IPS DF 4.7 (cell line): Measurements from ENCODE around the gene CTNNBIP1.

Experiments
- DNase-seq: peaks from one replicate; pipeline ENCODE4 v3.0.0-alpha.2; 2013; ENCODE audit warnings: low spot score; ENCODE audit errors: extremely low read depth

Gene CTNNBIP1

DNA sequence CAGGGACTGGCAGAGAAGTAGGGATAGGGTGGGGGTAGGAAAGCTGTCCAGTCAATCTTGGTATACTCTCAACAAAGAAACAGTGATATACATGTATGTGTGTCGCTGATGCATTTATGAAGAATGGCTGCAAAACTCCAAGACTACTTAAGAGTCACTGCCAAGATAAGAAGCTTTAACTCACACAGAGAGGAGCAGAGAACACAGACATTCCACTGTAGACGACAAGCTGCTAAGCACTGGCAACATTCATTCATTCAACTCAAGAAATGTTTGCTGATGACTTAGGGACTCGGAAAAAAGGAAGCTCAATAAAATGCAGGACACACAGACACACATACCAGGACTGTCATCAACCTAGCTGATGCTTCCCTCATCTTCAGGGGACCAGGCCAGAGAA lies 5.5 kb downstream of the CTNNBIP1 start:
- DNase-seq, result no peak

DNA sequence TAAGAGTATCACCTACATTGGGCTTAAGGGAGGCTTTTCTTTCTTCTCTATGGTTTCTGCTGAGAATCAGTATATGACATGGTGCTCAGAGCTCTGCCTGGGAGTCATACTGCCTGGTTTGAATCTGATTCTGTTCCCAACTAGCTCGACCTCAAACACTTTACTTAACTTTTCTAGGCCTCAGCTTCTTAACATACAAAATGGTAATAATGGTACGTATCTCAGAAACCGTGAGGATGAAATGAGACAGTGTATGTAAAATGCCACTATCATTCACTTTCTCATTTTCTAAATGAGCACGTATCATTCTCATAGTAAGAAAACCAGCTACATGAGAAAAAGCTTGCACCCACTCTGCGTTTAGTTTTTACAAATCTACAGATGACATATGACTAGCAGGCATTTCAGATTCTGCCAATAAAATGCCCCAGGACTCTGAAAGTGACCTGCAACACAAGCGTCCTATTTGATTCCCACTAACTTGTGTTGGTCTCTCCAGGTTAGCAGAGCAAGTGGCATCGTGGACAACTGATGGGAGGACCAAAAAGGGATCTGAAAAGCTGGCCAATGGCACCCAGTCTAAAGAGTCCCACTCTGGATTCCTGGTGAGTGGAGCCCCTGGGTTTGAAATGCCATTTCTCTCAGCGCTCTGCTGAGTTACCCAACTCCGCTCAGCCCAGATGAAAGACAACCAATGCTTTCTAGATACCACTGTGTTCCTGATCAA lies 6.1 kb downstream of the CTNNBIP1 start:
- no peak for DNase-seq

DNA sequence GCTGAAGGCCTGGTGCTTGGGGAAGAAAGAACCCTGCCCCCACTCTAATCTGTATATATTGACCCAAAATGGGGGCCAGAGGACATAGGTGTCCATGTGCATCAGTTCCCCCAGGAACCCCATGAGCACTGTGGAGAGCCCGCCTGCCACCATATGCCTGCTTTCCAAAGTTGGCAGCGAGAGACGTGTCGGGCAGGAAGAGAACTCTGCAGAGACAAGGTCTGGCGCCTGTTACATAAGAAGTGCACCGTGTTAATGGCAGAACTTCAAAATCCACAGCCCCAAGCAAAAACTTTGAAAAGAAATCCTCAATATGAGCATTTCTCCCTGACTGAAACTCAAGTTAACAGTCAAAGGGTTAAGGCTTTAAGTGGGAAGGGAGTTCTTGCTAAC lies 8.0 kb downstream of the CTNNBIP1 start:
- no peak for DNase-seq

GRCh38 chr1:9901148-9902059 lies 8.7 kb downstream of the CTNNBIP1 start:
- DNase-seq, result no peak

GRCh38 chr1:9900142-9901043 lies 9.7 kb downstream of the CTNNBIP1 start:
- DNase-seq, result no peak

DNA sequence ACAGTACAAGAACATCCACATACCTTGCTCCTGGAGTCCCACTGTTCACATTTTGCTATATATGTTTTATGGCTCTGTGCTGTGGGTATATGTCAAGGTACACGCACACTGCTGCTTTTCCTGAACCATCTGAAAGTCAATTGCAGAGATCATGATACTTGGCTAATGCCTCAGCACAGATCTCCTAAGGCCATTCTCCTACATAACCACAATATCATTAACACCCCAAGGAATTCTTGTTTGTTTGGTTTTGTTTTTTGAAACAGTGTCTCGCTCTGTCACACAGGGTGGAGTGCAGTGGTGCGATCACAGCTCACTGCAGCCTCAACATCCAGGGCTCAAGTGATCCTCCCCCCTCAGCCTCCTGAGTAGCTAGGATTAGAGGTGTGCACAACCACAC lies 16.0 kb downstream of the CTNNBIP1 start:
- no peak for DNase-seq

- no peak for DNase-seq
These were observed 17.2 kb downstream of the CTNNBIP1 start for GRCh38 chr1:9892563-9893528.

- DNase-seq, result no peak
These were observed 18.9 kb downstream of the CTNNBIP1 start for GRCh38 chr1:9891207-9891606.

DNA sequence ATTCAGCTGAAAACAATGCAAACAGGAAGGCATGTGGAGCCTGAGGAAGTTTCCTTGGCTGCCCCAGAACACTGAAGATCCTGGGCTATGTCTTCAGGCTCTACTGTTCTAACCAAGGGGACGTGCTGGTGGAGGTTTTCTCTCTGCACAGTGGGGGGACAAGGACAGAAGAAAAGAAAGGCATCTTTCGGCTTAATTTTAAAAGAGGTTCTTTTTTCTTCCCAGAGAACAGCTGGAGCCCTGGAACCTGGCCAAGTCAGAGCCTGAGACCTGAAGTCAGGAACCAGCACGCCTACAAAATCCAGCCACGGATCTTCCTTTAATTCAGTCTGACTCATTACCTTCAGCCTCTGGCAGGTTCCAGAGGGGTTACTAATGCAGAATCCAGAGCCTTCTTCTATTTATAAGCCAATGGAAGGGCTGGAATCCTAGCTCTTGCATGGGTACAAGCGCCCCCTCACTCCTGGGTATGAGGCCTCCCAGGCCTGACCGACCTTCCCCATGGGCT lies 19.8 kb downstream of the CTNNBIP1 start:
- no peak for DNase-seq

DNA sequence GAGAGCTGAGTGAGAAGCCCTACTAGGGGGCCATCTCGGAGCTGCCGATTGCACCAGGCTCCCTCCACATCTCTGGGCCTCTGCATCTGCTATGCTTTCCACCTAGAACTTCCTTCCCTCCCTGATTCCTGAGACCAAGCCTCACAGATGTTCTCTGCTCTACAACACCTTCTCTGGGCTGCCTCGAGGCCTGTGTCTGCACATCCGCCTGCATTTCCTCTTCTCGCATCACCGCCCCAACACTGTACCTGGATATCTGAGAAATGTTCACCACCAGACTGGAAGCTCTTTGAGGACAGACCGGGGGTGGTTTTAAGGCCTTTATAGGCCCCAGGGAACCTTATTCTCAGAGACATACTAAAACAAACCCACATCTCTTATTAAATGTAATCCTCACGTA lies 20.7 kb downstream of the CTNNBIP1 start:
- DNase-seq, result no peak

- DNase-seq, result no peak
These were observed 21.2 kb downstream of the CTNNBIP1 start for GRCh38 chr1:9888886-9889285.

DNA sequence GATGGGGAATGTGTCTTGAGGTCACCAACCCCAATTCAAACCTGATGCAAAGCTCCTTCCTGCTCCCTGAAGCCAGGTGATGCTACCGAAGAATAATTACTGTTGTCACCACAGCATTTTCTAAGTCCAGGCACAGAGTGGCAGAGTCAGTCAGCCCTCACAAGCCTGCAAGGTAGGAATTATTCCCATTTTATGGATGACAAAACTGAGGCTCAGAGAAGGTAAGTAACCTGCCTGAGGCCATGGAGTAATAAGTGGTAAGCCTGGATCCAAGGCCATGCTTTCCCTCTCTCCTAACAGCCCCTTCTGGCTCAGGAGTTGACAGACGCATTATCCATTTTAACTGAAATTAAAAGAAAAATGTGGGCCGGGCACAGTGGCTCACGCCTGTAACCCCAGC lies 23.0 kb downstream of the CTNNBIP1 start:
- DNase-seq, result no peak

DNA sequence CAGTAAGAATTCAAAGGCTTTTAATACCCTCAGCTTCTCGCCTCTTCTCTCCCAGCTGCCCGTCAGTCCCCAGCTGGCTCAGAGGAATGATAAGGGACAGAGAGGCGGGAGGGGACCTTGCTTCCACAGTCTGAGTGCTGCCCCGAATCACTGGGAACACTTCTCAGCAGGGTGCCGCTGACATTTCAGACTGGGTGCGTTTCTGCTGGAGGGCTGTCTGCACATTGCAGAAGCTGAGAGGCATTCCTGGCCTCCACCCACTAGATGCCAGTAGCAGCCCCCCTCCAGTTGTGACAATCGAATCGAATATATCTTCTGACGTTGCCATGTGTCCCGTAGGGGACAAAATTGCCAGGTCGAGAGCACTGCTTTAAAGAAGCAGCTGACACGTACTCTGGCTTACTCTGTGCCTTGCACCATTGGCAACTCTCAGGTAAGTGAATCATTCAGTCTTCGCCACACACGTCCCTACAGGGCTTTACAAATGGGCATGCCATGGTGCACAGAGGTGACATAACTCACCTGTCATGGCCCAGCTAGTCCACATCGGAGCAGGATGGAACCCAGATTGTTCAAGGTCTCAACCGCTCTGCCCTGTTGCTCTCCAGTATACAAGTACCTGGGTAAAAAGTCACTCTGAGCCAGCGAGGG lies 23.9 kb downstream of the CTNNBIP1 start:
- no peak for DNase-seq

- no peak for DNase-seq
These were observed 25.3 kb downstream of the CTNNBIP1 start for GRCh38 chr1:9884805-9885204.

GRCh38 chr1:9883585-9884449 lies 26.3 kb downstream of the CTNNBIP1 start:
- DNase-seq, result no peak

- DNase-seq, result no peak
These were observed 27.1 kb downstream of the CTNNBIP1 start for GRCh38 chr1:9882945-9883303.

DNA sequence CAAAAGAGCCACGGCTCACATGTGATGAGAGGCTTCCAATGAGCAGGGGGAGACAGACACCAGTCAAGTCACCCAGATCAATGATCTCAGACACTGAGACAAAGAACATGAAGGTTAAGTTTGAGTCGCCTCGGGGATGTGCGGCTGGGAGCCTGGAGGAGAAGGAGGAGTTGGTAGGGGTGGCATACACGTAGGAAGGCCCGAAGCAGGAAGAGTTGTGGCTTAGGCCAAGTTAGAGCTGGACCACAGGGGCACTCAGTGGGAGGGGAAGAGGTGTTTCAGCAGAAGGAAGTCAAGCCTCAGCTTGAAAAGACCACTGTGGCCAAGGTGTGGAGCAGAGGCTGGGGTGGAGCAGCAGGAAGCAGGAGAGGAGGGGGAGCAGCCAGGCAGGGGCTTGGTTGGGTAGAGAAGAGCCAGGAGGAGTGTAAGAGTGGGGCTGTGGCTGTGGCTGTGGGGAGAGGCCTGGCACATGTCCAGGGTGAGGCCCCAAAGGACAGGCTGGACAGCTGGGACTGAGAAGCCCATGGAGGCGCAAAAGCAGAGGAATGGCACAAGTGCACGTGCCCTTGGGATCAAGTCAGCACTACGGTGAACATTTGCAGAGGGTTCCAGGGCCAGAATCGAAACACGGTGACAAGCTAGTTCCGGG lies 27.6 kb downstream of the CTNNBIP1 start:
- no peak for DNase-seq

GRCh38 chr1:9881838-9882249 lies 28.2 kb downstream of the CTNNBIP1 start:
- DNase-seq, result no peak
